T-helper 2 cell treated with Interferon-gamma antibody and Interleukin-4, amounts not matched to agents 5 μg/mL and 100 μg/mL, for 36 hours (primary cell): ENCODE results near the gene SPNS2.

Source experiments
- DNase-seq: peaks from one replicate; pipeline ENCODE4 v3.0.0; 2021; ENCODE audit warnings: low spot score
- H3K27ac Mint-ChIP-seq: one replicate; pipeline ENCODE4 v1.8.0; 2021; ENCODE audit warnings: mild to moderate bottlenecking, mixed read lengths
- H3K27me3 Mint-ChIP-seq: one replicate; pipeline ENCODE4 v1.8.0; 2021; ENCODE audit warnings: low read depth, mixed read lengths
- H3K36me3 Mint-ChIP-seq: one replicate; pipeline ENCODE4 v1.8.0; 2021; ENCODE audit warnings: low read depth, mixed read lengths
- H3K4me1 Mint-ChIP-seq: one replicate; pipeline ENCODE4 v1.8.0; 2021; ENCODE audit warnings: low read depth, mixed read lengths
- H3K4me3 Mint-ChIP-seq: one replicate; pipeline ENCODE4 v1.8.0; 2022; ENCODE audit warnings: mild to moderate bottlenecking, moderate library complexity, mixed read lengths
- H3K9me3 Mint-ChIP-seq: one replicate; pipeline ENCODE4 v1.8.0; 2021; ENCODE audit warnings: mixed read lengths

Gene SPNS2

GRCh38 chr17:4504188-4504587, 5.5 kb downstream of the SPNS2 start:
- peaks cover 4% of the 10 kb centered on the region for H3K36me3 Mint-ChIP-seq
- no peak overlapping the region for H3K4me3 Mint-ChIP-seq
- H3K27ac Mint-ChIP-seq: no peak overlapping the region
- no peak for DNase-seq
- peaks cover 28% of the 10 kb centered on the region for H3K4me1 Mint-ChIP-seq
- H3K27me3 Mint-ChIP-seq: peaks cover 35% of the 10 kb centered on the region
- H3K9me3 Mint-ChIP-seq: no peaks in the 10 kb centered on the region

- DNase-seq: no peak
- H3K27ac Mint-ChIP-seq: no peak overlapping the region
- no peaks in the 10 kb centered on the region for H3K9me3 Mint-ChIP-seq
- H3K27me3 Mint-ChIP-seq: peaks cover 26% of the 10 kb centered on the region
- H3K4me1 Mint-ChIP-seq: peaks cover 24% of the 10 kb centered on the region
- peaks cover 4% of the 10 kb centered on the region for H3K36me3 Mint-ChIP-seq
- no peak overlapping the region for H3K4me3 Mint-ChIP-seq
Measured at GRCh38 chr17:4505187-4505586, 6.5 kb downstream of the SPNS2 start.

GRCh38 chr17:4506175-4506813, 7.6 kb downstream of the SPNS2 start:
- Mint-ChIP-seq H3K36me3 (no peaks in the 10 kb centered on the region), H3K4me3 (no peak overlapping the region), H3K4me1 (peaks cover 20% of the 10 kb centered on the region), H3K27ac (no peak overlapping the region), H3K9me3 (no peaks in the 10 kb centered on the region), H3K27me3 (peaks cover 15% of the 10 kb centered on the region)
- DNase-seq: no peak

GRCh38 chr17:4506892-4507291, 8.2 kb downstream of the SPNS2 start:
- no peaks in the 10 kb centered on the region for H3K36me3 Mint-ChIP-seq
- H3K27ac Mint-ChIP-seq: no peak overlapping the region
- DNase-seq: no peak
- no peak overlapping the region for H3K4me3 Mint-ChIP-seq
- H3K9me3 Mint-ChIP-seq: no peaks in the 10 kb centered on the region
- H3K27me3 Mint-ChIP-seq: peaks cover 10% of the 10 kb centered on the region
- H3K4me1 Mint-ChIP-seq: peaks cover 20% of the 10 kb centered on the region

- Mint-ChIP-seq H3K36me3 (no peaks in the 10 kb centered on the region), H3K4me3 (no peak overlapping the region), H3K9me3 (no peaks in the 10 kb centered on the region), H3K27ac (no peak overlapping the region), H3K4me1 (peaks cover 20% of the 10 kb centered on the region), H3K27me3 (peaks cover 10% of the 10 kb centered on the region)
- no peak for DNase-seq
Measured at GRCh38 chr17:4507361-4508111, 8.9 kb downstream of the SPNS2 start.

GRCh38 chr17:4508207-4508606, 9.5 kb downstream of the SPNS2 start:
- Mint-ChIP-seq H3K4me1 (peaks cover 20% of the 10 kb centered on the region), H3K27me3 (peaks cover 5% of the 10 kb centered on the region), H3K9me3 (no peaks in the 10 kb centered on the region)

GRCh38 chr17:4509401-4509800, 10.7 kb downstream of the SPNS2 start:
- DNase-seq: peak; percentile 34
- Mint-ChIP-seq H3K4me3 (no peak overlapping the region), H3K27me3 (no peaks in the 10 kb centered on the region), H3K27ac (no peak overlapping the region), H3K36me3 (no peaks in the 10 kb centered on the region), H3K4me1 (peaks cover 15% of the 10 kb centered on the region), H3K9me3 (no peaks in the 10 kb centered on the region)

More at GRCh38 chr17:4508207-4508606, 9.5 kb downstream of the SPNS2 start:
- Mint-ChIP-seq H3K36me3 (no peaks in the 10 kb centered on the region), H3K4me3 (no peak overlapping the region), H3K27ac (no peak overlapping the region)
- DNase-seq: no peak

GRCh38 chr17:4509923-4510617, 11.4 kb downstream of the SPNS2 start:
- no peak for DNase-seq
- H3K4me3 Mint-ChIP-seq: no peak overlapping the region
- H3K4me1 Mint-ChIP-seq: peaks cover 8% of the 10 kb centered on the region
- no peak overlapping the region for H3K27ac Mint-ChIP-seq
- H3K9me3 Mint-ChIP-seq: no peaks in the 10 kb centered on the region
- no peaks in the 10 kb centered on the region for H3K27me3 Mint-ChIP-seq
- no peaks in the 10 kb centered on the region for H3K36me3 Mint-ChIP-seq

- H3K27ac Mint-ChIP-seq: no peak overlapping the region
- peaks cover 8% of the 10 kb centered on the region for H3K4me1 Mint-ChIP-seq
- H3K4me3 Mint-ChIP-seq: no peak overlapping the region
- no peaks in the 10 kb centered on the region for H3K9me3 Mint-ChIP-seq
- H3K27me3 Mint-ChIP-seq: no peaks in the 10 kb centered on the region
- no peak for DNase-seq
- no peaks in the 10 kb centered on the region for H3K36me3 Mint-ChIP-seq
Measured at GRCh38 chr17:4510618-4510941, 11.9 kb downstream of the SPNS2 start.

- peaks cover 8% of the 10 kb centered on the region for H3K4me1 Mint-ChIP-seq
- H3K27me3 Mint-ChIP-seq: no peaks in the 10 kb centered on the region
- DNase-seq: no peak
- no peaks in the 10 kb centered on the region for H3K36me3 Mint-ChIP-seq
- no peak overlapping the region for H3K27ac Mint-ChIP-seq
- no peaks in the 10 kb centered on the region for H3K9me3 Mint-ChIP-seq
- no peak overlapping the region for H3K4me3 Mint-ChIP-seq
Measured at GRCh38 chr17:4511199-4511932, 12.7 kb downstream of the SPNS2 start.

GRCh38 chr17:4512156-4513112, 13.8 kb downstream of the SPNS2 start:
- no peaks in the 10 kb centered on the region for H3K36me3 Mint-ChIP-seq
- H3K4me1 Mint-ChIP-seq: peaks cover 8% of the 10 kb centered on the region
- no peak overlapping the region for H3K4me3 Mint-ChIP-seq
- no peak overlapping the region for H3K27ac Mint-ChIP-seq
- no peaks in the 10 kb centered on the region for H3K9me3 Mint-ChIP-seq
- H3K27me3 Mint-ChIP-seq: no peaks in the 10 kb centered on the region
- DNase-seq: no peak

- no peak overlapping the region for H3K27ac Mint-ChIP-seq
- no peaks in the 10 kb centered on the region for H3K27me3 Mint-ChIP-seq
- H3K4me1 Mint-ChIP-seq: peaks cover 8% of the 10 kb centered on the region
- DNase-seq: no peak
- H3K9me3 Mint-ChIP-seq: no peaks in the 10 kb centered on the region
- no peaks in the 10 kb centered on the region for H3K36me3 Mint-ChIP-seq
- H3K4me3 Mint-ChIP-seq: no peak overlapping the region
Measured at GRCh38 chr17:4513113-4514032, 14.7 kb downstream of the SPNS2 start.
